ENCODE results near the gene TMPRSS13. TPM values are rescaled to one million over a fixed set of nuclear protein-coding genes. Genes with fewer than 3 reads are reported as not detected.

The TMPRSS13 gene
- total and polyA plus RNA-seq, 4 experiments from 2014 or later = 0.45 to 4.0 (median 2.3) TPM

GRCh38 chr11:117925198-117925925 lies 3.8 kb downstream of the TMPRSS13 start:
- Mint-ChIP-seq H3K27ac (peak overlapping the region in 2 of 7 donors; percentile 37 to 47), H3K9me3 (no peaks in the 10 kb centered on the region), H3K4me1 (peaks cover 11 to 23% (median 17%) of the 10 kb centered on the region in 4 donors), H3K36me3 (no peaks in the 10 kb centered on the region), H3K4me3 (no peak overlapping the region), H3K27me3 (no peaks in the 10 kb centered on the region)
- ChIA-PET CTCF (ENCODE audit: partially characterized antibody) (interaction anchor here (1.2 to 2.7 kb wide), 2 partner anchors 22 to 128 kb away, joined by 4 to 14 read pairs; no protein-coding TSS in a partner anchor), POLR2A (ENCODE audit: partially characterized antibody) (no interaction called here)
- intact Hi-C loops (cut with micrococcal nuclease) = no loop called here
- DNase-seq = no peak
- Histone ChIP-seq H3K36me3 (ENCODE audit: insufficient read depth, low read length) (no peaks in the 10 kb centered on the region), H3K27ac (ENCODE audit: low read depth, low read length) (no peak overlapping the region), H3K4me1 (ENCODE audit: insufficient read depth, low read length) (peaks cover 21% of the 10 kb centered on the region), H3K4me3 (ENCODE audit: low read length in 2 of 2) (no peak overlapping the region), H3K27me3 (ENCODE audit: insufficient read depth, low read length) (peaks cover 5% of the 10 kb centered on the region), H3K9me3 (ENCODE audit: control insufficient read depth in 1 of 2, low read length in 2 of 2) (no peaks in the 10 kb centered on the region)

GRCh38 chr11:117924631-117925170 lies 4.5 kb downstream of the TMPRSS13 start:
- Mint-ChIP-seq H3K4me1 (peaks cover 4 to 17% (median 11%) of the 10 kb centered on the region in 4 donors), H3K27ac (peak overlapping the region in 1 of 7 donors; percentile 47), H3K36me3 (no peaks in the 10 kb centered on the region), H3K27me3 (no peaks in the 10 kb centered on the region), H3K4me3 (no peak overlapping the region), H3K9me3 (no peaks in the 10 kb centered on the region)
- Histone ChIP-seq H3K4me1 (ENCODE audit: insufficient read depth, low read length) (peaks cover 15% of the 10 kb centered on the region), H3K27me3 (ENCODE audit: insufficient read depth, low read length) (peaks cover 5% of the 10 kb centered on the region), H3K4me3 (ENCODE audit: low read length in 2 of 2) (no peak overlapping the region), H3K36me3 (ENCODE audit: insufficient read depth, low read length) (no peaks in the 10 kb centered on the region), H3K9me3 (ENCODE audit: control insufficient read depth in 1 of 2, low read length in 2 of 2) (no peaks in the 10 kb centered on the region), H3K27ac (ENCODE audit: low read depth, low read length) (no peak overlapping the region)
- intact Hi-C loops (cut with micrococcal nuclease) = no loop called here
- DNase-seq = no peak
- ChIA-PET CTCF (ENCODE audit: partially characterized antibody) (interaction anchor here (1.2 to 2.7 kb wide), 2 partner anchors 22 to 129 kb away, joined by 4 to 14 read pairs; no protein-coding TSS in a partner anchor), POLR2A (ENCODE audit: partially characterized antibody) (interaction anchor here (1.9 kb wide), 1 partner anchor 75 kb away, joined by 4 read pairs; no protein-coding TSS in a partner anchor)

GRCh38 chr11:117923773-117924172 lies 5.4 kb downstream of the TMPRSS13 start:
- CTCF ChIA-PET (ENCODE audit: partially characterized antibody) = interaction anchor here (2.7 kb wide), 1 partner anchor 23 kb away, joined by 14 read pairs; no protein-coding TSS in a partner anchor
- no peaks in the 10 kb centered on the region for H3K27me3 Mint-ChIP-seq

DNA sequence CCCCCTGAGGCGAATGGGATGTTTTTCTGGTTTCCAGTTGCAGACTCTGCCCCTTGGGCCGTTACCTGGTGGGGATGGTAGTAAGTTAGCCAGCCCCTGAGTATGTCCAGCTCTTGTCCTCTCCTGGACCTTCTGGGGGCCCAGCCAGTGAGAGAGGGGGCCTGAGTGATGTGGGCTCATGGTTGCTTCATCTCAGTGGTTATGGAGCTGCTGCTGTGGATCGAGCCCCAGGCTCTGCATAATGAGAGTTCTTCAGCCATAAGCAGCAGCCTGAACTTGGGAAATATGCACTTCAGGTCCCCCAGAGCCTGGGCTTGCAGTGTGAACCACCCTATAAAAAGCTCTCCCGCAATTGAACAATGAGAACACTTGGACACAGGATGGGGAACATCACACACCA lies 5.9 kb downstream of the TMPRSS13 start:
- Mint-ChIP-seq H3K4me1 (peaks cover under 1 to 5% (median 3%) of the 10 kb centered on the region in 4 donors), H3K27me3 (no peaks in the 10 kb centered on the region), H3K9me3 (no peaks in the 10 kb centered on the region), H3K27ac (no peak overlapping the region), H3K4me3 (no peak overlapping the region), H3K36me3 (no peaks in the 10 kb centered on the region)
- H3K27me3 ChIP-seq (ENCODE audit: insufficient read depth, low read length) = peaks cover 5% of the 10 kb centered on the region
- ChIA-PET POLR2A (ENCODE audit: partially characterized antibody) (interaction anchor here (1.9 kb wide), 1 partner anchor 76 kb away, joined by 4 read pairs; no protein-coding TSS in a partner anchor), CTCF (ENCODE audit: partially characterized antibody) (interaction anchor here (2.7 kb wide), 1 partner anchor 24 kb away, joined by 14 read pairs; no protein-coding TSS in a partner anchor)
- H3K36me3 ChIP-seq (ENCODE audit: insufficient read depth, low read length) = no peaks in the 10 kb centered on the region
- no peak for DNase-seq
- H3K9me3 ChIP-seq (ENCODE audit: control insufficient read depth in 1 of 2, low read length in 2 of 2) = no peaks in the 10 kb centered on the region
- intact Hi-C loops (cut with micrococcal nuclease) = no loop called here
- H3K27ac ChIP-seq (ENCODE audit: low read depth, low read length) = no peak overlapping the region
- no peak overlapping the region for H3K4me3 ChIP-seq (ENCODE audit: low read length in 2 of 2)
- peaks cover 5% of the 10 kb centered on the region for H3K4me1 ChIP-seq (ENCODE audit: insufficient read depth, low read length)

More at GRCh38 chr11:117923773-117924172, 5.4 kb downstream of the TMPRSS13 start:
- POLR2A ChIA-PET (ENCODE audit: partially characterized antibody) = interaction anchor here (1.9 kb wide), 1 partner anchor 76 kb away, joined by 4 read pairs; no protein-coding TSS in a partner anchor
- Histone ChIP-seq H3K27me3 (ENCODE audit: insufficient read depth, low read length) (peaks cover 5% of the 10 kb centered on the region), H3K27ac (ENCODE audit: low read depth, low read length) (no peak overlapping the region), H3K36me3 (ENCODE audit: insufficient read depth, low read length) (no peaks in the 10 kb centered on the region), H3K9me3 (ENCODE audit: control insufficient read depth in 1 of 2, low read length in 2 of 2) (no peaks in the 10 kb centered on the region), H3K4me1 (ENCODE audit: insufficient read depth, low read length) (peaks cover 10% of the 10 kb centered on the region), H3K4me3 (ENCODE audit: low read length in 2 of 2) (no peak overlapping the region)
- Mint-ChIP-seq H3K36me3 (no peaks in the 10 kb centered on the region), H3K27ac (peak overlapping the region in 1 of 7 donors; percentile 36), H3K4me1 (peaks cover 4 to 10% (median 7%) of the 10 kb centered on the region in 4 donors), H3K4me3 (no peak overlapping the region), H3K9me3 (no peaks in the 10 kb centered on the region)
- intact Hi-C loops (cut with micrococcal nuclease) = no loop called here
- no peak for DNase-seq

- intact Hi-C loops (cut with micrococcal nuclease) = no loop called here
- Histone ChIP-seq H3K9me3 (ENCODE audit: control insufficient read depth in 1 of 2, low read length in 2 of 2) (no peaks in the 10 kb centered on the region), H3K27ac (ENCODE audit: low read depth, low read length) (no peak overlapping the region), H3K4me3 (ENCODE audit: low read length in 2 of 2) (no peak overlapping the region), H3K27me3 (ENCODE audit: insufficient read depth, low read length) (peaks cover under 1% of the 10 kb centered on the region), H3K4me1 (ENCODE audit: insufficient read depth, low read length) (peaks cover 5% of the 10 kb centered on the region), H3K36me3 (ENCODE audit: insufficient read depth, low read length) (no peaks in the 10 kb centered on the region)
- Mint-ChIP-seq H3K4me1 (no peaks in the 10 kb centered on the region), H3K27me3 (no peaks in the 10 kb centered on the region), H3K4me3 (no peak overlapping the region), H3K9me3 (no peaks in the 10 kb centered on the region), H3K27ac (no peak overlapping the region), H3K36me3 (no peaks in the 10 kb centered on the region)
- POLR2A ChIA-PET (ENCODE audit: partially characterized antibody) = no interaction called here
- CTCF ChIA-PET (ENCODE audit: partially characterized antibody) = interaction anchor here (0.7 to 1.3 kb wide), 2 partner anchors 15 to 77 kb away, joined by 3 to 4 read pairs; no protein-coding TSS in a partner anchor
- no peak for DNase-seq
These were observed 7.3 kb downstream of the TMPRSS13 start for GRCh38 chr11:117921893-117922292.

- Histone ChIP-seq H3K27ac (ENCODE audit: low read depth, low read length) (no peak overlapping the region), H3K4me3 (ENCODE audit: low read length in 2 of 2) (no peak overlapping the region), H3K36me3 (ENCODE audit: insufficient read depth, low read length) (no peaks in the 10 kb centered on the region), H3K9me3 (ENCODE audit: control insufficient read depth in 1 of 2, low read length in 2 of 2) (no peaks in the 10 kb centered on the region), H3K27me3 (ENCODE audit: insufficient read depth, low read length) (no peaks in the 10 kb centered on the region), H3K4me1 (ENCODE audit: insufficient read depth, low read length) (peaks cover 5% of the 10 kb centered on the region)
- intact Hi-C loops (cut with micrococcal nuclease) = no loop called here
- no peaks in the 10 kb centered on the region for H3K9me3 Mint-ChIP-seq
- CTCF ChIA-PET (ENCODE audit: partially characterized antibody) = interaction anchor here (0.7 to 1.5 kb wide), 4 partner anchors 16 to 77 kb away, joined by 3 to 4 read pairs (median 4); no protein-coding TSS in a partner anchor
- POLR2A ChIA-PET (ENCODE audit: partially characterized antibody) = no interaction called here
- no peaks in the 10 kb centered on the region for H3K4me1 Mint-ChIP-seq
- no peaks in the 10 kb centered on the region for H3K27me3 Mint-ChIP-seq
- no peak for DNase-seq
- H3K27ac Mint-ChIP-seq = no peak overlapping the region
- no peaks in the 10 kb centered on the region for H3K36me3 Mint-ChIP-seq
- H3K4me3 Mint-ChIP-seq = no peak overlapping the region
These were observed 7.7 kb downstream of the TMPRSS13 start for GRCh38 chr11:117921456-117921855.

DNA sequence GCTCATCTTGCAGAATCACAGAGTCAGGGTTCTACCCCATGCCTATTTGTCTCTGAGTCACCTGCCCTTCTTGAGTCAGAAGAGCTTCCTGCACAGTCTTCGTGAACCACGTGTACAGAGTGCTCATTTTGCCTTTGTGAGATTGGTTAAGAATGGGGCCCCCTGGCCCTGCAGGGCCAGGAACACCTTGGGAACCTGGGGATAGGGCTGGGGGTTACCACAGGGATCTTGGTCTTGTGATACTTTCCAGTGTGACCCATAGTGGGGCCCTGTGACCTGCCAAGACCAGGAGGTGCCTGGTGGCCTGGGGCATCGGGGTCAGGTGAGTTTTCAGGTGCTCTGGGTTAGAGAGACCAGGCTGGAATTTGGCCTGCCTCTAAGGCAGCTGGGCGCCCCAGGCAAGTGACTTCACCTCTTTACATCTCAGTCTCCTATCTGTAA lies 9.4 kb downstream of the TMPRSS13 start:
- H3K27me3 Mint-ChIP-seq = peaks cover 2% of the 10 kb centered on the region in 2 donors
- no peaks in the 10 kb centered on the region for H3K9me3 Mint-ChIP-seq
- H3K4me1 Mint-ChIP-seq = no peaks in the 10 kb centered on the region
- Histone ChIP-seq H3K36me3 (ENCODE audit: insufficient read depth, low read length) (no peaks in the 10 kb centered on the region), H3K27ac (ENCODE audit: low read depth, low read length) (no peak overlapping the region), H3K4me1 (ENCODE audit: insufficient read depth, low read length) (peaks cover 5% of the 10 kb centered on the region), H3K4me3 (ENCODE audit: low read length in 2 of 2) (no peak overlapping the region), H3K9me3 (ENCODE audit: control insufficient read depth in 1 of 2, low read length in 2 of 2) (no peaks in the 10 kb centered on the region), H3K27me3 (ENCODE audit: insufficient read depth, low read length) (no peaks in the 10 kb centered on the region)
- POLR2A ChIA-PET (ENCODE audit: partially characterized antibody) = no interaction called here
- no peak overlapping the region for H3K27ac Mint-ChIP-seq
- CTCF ChIA-PET (ENCODE audit: partially characterized antibody) = interaction anchor here (1.2 to 1.5 kb wide), 3 partner anchors 27 to 30 kb away, joined by 3 to 8 read pairs (median 4); no protein-coding TSS in a partner anchor
- no peaks in the 10 kb centered on the region for H3K36me3 Mint-ChIP-seq
- no peak for DNase-seq
- no peak overlapping the region for H3K4me3 Mint-ChIP-seq
- intact Hi-C loops (cut with micrococcal nuclease) = no loop called here

All from CD4-positive, alpha-beta memory T cell (primary cell).